ENCODE results near the gene CHMP6.

The CHMP6 gene

DNA sequence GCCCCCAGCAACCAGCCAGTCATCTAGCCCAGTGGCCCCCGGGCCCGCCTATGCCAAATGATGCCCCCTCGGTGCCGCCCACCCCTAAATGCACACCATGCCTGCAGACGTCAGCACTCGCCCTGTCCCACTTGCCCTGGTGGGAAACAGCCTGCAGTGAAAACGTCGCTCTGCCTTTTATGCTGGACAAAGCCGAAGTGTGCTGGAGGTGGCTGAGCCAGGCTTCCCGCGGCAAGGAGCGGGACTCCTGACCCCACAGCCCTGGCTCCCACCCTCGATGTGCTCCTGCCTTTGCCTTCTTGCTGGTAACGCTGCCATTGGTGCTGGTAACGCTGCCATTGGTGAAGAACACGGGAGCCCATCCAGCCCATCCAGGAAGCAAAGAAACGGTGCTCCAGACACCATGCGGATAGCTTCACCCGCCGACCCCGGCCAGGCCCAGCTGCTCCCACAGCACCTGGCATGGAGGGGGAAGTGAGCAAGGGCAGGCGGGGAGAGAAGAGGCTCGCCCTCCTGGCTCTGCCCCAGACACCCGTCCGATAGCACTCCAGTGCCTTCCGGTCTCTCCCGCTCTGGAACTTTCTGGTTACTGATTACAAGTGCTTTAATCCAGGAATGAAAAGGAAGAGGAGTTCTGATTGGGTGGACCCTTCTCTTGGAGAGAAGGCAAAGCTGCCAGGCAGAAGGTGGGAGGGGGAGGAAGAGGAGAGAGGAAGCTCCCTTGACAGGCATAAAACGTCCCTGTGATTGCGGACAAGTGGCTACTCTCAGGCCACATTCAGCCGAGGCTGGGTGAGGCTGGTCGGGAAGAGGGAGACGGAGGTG is 39.3 kb downstream of the CHMP6 start:
- no peak for DNase-seq (ENCODE audit: low read depth)

DNA sequence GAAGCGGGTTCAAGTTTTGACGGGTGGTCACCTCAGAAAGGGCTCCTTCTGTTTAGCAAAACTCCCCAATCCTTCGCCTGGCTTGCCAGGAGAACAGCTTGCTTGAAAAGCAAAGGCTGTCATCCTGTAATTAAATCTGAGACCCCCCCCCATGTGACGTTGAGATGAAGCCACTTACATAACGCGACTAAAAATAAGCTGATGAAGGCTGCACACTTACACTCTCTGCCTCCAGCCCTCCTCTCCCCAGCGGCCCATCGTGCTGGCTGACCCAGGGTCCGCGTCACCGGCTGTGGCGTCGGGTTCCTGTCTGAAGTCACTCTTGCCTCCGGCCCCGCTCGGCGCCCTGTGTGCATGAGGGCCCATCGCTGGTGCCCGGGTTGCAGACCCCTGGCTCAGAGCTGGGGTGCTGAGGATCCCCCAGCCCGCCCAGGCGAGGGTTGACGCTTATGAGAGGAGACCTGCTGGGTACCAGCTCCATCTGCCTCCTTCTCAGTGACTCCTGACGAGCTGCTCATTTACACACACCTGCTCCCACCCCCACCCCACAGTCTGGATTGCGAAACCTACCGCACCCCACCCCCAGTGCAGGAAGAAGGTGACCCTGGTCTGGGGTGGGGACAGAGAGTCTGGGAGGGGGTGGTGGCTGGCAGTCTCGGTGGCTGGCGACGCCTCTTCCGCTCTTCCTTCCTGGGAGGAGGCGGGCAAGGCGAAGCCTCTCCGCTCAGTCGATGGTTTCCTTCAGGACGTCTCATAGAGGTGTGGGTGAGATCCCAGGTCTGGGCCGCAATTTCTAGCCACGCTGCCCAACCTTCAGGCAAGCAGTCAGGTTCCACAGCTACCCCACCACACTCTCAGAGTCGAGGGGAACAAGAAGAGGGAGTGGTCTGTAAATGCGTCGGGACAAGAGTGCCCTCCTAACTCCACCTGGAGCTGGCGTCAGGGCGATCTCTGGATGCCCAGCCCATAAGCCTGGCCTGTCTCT is 40.2 kb downstream of the CHMP6 start:
- DNase-seq (ENCODE audit: low read depth): no peak

DNA sequence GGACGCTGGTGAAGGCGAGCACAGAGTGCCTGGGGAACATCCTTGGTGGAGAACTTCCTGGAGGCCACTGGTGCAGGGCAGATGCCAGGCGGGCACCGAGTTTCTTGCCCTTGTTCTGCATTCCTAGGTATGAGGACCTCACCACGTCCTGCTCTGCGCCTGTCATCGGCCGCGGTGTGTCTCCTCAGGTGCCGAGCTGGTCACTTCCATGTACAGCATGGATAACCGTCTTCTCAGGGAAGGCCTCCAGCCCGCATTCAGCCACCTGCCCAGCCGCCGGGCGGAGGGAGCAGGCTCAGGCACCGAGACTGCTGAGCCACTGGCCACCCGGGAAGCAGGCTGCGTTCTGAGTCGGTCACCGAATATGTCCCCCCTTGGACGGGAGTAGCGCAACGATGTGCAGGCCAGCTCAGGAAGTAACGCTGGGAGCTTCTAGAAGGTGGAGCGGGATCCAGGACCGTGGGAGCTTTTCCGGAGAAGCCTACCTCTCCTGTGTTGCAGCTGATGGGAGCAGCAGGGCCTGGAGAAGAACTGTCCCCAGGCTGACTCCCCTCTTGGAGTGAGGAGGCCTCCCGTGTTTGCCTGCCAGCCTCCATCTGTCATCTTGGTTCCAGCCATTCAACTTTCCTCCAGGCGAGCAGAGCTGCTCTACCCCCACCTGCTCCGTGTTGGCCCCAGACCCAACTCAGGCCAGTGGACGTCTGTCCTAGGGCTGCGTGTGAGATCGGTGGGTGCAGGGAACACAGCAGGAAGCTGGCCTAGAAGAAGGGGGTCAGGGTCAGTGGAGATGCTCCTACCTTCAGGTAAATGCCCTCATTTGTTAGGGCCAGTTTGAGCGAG is 41.2 kb downstream of the CHMP6 start:
- no peak for DNase-seq (ENCODE audit: low read depth)

DNA sequence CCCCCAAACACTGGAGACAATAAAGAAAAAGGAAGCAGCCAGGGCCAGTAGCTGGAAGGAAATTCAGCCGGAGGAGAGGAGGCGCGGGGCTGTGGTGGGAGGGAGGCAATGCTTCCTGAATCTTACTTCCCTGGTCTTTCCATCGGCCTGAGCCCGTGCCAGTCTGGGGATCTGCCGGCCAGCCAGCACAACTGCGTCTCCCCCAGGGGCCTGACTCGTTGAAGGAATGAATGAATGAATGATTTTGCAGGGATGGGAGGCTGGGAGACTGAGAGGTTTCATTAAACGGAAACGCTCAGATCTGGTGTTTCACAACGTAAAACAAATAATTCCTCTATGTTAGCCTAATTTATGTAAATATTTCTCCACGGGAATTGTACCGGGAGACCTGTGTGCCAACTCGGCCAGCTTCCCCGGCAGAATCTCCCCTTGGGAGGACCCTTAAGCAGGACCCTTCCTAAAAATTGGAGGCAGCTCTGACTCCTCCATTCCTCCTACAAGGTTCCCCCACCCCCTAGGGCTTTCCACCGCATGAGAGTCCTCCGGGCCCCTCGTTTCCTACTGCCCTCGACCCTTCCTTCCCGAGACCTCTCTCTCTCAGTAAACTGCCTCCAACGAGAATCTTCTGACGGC is 42.0 kb downstream of the CHMP6 start:
- no peak for DNase-seq (ENCODE audit: low read depth)

DNA sequence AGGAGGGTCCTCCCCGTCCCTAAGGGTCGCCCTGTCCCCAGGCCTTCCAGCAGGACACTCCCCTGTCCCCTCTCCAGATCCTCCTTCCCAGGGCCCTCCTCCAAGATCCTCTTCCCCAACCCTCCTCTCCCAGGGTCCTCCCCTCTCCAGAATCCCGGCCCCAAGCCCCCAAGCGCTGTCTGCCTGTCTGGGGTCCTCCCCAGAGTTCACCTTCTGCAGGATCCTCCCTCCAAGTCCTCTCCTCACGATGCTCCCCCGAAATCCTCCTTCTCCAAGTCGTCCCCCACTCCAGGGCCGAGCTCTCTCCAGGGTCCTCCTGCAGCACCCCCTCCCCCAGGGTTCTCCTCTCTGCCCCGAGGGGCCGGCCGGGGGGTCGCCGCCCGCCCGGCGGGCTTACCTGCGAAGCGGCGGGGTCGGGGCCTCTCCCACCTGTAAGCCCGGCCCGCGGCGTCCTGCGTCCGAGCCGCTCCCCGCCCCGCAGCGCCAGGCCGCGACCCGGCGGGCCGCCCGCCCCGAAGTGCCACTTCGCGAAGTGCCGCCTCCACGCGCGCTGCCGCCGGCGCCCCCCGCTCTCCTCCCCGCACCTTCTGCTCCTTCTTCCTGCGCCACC is 42.6 kb downstream of the CHMP6 start:
- DNase-seq (ENCODE audit: low read depth): no peak

DNA sequence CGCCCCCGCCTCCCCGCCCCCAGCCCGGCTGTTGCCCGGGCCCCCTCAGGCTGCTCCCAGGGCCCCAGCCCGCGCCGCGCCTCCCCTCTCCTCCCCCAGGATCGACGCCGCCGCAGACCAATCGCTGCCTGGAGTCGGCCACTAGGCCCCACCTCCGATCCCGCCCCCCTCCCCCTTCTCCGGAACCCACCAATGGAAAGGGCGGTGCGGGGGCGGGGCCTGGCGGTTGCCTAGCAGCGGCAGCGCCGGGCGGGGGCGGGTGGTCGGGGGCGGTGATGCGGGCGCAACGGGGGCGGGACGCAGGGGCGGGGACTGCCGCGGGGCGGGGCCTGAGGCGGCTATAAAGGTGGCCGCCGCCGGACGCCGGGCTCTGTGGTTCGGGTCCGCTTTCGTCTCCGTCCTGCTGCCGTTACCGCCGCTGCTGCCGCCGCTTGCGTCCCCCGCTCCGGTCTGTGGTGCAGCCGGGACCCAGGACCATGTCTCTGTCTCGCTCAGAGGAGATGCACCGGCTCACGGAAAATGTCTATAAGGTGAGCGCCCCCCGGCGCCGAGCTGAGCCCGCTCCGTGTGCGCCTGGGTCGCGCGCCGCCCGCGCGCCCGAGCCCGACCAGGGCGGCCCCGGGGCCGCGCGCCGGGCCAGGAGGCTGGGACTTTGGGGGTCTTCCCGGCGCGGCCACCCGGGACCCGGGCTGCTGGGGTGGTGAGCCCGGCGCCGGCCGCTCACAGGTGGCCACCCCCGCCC is 43.3 kb downstream of the CHMP6 start, which contains the start of gene BAIAP2:
Gene BAIAP2, plus strand, starts transcription at position 373 of the 742 bp plus-strand sequence. Its CDS starts 104 bp downstream, at position 477.
- DNase-seq (ENCODE audit: low read depth): peak; percentile 98

DNA sequence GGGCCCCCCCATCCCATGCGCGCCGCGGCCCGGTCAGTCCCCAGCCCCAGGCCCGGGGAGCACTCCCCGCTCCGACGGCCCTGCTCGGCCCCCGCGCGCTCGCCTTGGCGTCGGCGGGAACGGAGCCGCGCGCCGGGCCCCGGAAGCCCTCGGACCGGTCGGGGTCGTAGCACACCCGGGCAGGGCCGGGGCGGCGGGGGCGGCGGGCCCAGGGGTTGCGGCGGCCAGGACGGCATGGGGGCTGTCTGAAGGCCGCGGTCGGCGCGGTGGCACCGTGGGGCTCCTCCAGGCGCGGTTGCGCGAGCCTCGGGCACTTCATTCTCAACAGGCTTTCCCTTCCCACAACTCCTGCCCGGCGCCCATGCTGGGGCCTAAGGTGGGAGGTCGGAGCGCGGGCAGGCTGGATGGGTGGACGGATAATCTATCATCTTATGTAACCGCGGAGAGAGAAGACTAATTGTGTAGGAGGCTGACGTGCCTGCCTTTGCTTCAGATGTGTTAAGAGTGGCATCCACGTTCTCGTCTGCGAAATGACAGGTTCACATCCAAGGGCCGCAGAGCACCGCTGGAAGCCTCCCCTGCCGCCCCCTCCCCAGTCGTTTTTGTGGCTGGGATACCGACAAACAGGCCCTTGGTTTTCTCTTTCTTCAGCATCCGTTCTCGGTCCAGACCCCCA is 44.0 kb downstream of the CHMP6 start:
- no peak for DNase-seq (ENCODE audit: low read depth)

DNA sequence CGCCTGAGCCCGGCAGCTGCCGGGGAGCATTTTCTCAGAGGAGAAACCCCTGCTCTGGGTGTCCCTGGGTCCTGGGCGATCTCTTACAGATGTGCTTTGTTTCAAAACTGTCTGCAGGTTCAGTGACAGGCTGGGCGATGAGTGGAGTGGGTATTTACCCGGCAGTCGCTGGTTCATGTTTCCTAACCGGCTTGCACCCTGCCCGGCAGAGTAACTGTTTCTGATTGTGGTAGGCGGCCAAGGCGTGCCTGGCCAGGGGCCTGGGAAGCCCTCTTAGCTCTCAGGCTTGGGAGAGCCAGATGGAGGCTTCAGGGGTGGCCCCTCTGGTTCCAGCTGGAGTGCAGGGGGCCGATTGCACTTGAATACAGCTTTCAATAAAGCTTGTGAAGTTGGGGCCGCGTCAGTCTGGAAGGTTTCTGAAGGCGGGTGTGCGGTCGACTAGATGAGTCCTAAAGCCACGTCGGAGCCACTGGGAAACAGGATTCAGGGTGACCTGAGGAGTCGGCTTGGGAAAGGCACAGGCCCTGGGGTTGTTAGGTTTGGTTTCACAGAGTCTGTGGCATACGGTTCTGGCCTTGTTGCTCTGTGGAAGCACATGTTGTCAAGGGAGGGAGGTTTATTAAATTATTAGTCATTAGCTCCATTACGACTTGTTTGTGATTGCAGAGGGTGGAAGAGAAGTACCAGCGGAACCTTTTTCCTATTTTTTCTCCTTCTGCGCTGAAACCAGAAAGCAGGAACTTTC is 44.7 kb downstream of the CHMP6 start:
- no peak for DNase-seq (ENCODE audit: low read depth)

DNA sequence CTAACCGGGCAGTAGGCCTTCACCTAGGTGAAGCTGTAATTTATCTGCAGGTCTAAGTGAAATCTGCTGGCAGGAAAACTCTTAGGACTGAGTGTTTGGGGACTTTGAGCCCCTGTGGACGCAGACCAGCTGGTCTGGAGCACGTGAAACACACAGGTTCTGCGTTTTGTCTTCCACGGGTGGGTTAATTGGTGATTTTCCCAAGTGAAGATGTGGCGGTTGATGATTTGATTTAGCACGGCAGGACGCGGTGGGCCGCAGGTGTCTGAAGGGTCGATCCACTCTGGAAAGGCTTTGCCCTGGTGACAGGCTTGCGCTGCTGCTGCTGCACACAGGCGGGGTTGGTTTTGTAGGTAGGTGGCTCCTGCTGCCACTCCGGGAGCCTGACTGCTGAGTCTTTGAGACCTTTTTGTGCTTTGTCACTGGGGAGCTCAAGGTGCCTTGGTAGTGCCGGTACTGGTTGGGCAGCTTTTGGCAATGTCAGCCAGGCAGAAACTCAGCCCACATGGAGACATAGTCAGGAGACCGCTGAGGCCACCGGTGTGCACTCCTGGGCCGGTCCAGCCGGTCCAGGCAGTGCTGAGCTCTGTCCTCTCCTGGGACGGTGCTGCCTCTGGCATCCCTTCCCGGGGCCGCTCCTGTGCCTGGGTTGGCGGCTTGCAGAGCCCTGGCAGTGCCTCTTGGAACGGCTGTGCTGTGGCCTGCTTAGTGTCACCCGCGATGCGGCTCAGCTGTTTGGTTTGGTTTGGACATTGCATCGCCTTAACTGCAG is 45.6 kb downstream of the CHMP6 start:
- no peak for DNase-seq (ENCODE audit: low read depth)

DNA sequence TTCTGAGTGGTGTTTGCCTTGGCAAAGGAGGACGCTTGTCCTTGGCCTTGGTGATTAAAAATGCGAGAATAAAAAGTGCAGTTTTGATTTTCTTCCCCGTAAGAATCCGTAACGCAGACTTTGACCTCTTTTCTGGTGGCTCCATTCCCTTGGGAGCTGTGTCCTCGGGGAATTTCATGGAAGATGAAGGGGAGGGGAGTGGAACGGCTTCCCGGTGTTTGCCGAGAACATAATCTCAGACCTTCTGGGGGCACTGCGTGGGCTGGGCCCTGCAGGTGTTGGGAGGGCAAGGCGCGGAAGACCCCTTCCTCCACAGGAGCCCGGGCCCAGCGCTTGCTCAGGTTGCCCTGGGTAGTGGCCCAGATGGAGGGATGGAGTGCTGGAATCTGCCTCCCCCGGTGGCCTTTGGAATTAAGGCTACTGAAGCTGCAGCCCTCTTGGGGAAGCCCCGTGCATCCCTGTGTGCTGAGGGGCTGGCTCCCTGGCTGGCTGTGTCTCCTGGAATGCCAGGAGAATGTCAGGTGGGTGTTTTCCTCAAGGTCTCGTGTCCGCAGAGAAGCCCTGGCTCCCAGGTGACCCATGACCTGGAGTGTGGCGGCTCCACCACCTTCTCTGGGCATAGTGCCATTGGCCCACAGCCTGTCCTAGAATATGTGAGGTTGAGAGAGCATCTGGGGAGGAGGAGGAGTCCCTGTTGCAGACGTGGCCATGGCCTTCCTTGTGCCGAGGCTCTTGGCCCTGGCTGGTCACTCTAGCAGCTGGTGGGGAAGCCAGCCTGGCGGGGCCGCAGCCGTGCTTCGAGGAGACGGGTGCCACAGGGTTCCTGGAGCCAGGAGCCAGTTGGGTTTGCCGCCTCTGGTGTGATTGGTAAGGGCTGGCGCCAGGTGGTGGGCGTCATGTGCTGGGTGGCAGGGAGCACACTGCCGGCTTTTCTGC is 46.4 kb downstream of the CHMP6 start:
- DNase-seq (ENCODE audit: low read depth): no peak

DNA sequence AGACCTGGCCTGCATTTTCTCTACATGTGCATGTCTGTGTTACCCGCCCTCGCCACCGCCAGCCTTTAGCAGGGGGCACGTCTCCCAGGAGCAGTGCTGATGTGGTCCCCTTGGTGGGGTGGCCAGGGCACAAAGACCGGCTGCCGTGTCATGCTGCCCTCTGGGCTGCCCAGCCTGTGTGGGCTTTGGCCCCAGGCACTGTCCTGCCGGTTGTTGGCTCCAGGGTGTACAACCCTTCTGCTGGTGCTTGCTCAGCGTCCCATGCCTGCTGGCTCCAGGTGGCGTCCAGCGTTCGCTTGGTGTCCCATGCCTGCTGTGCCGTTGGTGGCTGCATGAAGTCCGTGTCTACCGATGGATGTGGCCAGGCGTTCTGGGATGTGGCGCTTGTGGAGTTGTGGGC is 47.5 kb downstream of the CHMP6 start:
- DNase-seq (ENCODE audit: low read depth): no peak

DNA sequence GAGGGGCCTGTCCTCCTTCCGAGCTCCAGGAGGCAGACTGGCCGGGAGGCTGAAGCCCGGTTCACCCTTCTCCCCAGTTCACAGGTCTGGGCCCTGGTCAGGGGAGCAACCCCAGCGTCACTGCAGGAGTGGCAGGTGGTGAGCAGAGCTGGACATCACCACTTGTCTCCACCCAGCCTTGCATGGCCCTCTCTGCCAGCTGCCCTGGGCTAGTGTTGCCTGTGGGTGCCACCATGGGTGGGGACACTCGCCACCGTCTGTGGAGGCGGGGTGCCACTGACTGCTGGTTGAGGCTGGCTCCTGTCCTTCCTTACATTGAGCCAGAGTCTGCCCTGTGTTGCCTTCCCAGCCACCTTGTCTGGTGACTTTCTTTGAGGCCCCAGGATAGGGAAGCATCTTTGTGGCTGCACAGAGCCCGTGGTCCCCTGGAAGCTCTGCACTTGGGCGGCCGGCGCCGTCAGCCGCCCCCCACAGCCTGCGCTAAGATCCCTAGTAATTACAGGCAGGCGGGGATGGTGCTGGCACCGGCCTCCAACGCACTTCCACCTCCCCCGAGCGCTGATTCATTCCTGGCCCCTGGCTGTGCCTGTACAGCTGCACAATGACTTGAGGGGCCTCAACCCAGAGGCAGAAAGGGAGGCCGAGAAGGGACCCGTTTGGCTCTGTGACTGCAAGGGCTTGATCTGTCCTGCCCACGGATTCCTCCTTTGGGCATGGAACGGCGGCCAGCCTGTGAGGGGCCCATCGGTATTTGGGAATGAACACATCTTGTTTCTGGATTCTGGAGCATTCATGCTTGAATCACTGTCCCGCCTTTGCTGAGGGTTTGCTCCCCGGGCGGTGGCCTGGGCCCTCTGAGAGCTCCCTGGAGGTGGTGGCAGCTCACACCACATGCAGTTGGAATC is 48.5 kb downstream of the CHMP6 start:
- no peak for DNase-seq (ENCODE audit: low read depth)

DNA sequence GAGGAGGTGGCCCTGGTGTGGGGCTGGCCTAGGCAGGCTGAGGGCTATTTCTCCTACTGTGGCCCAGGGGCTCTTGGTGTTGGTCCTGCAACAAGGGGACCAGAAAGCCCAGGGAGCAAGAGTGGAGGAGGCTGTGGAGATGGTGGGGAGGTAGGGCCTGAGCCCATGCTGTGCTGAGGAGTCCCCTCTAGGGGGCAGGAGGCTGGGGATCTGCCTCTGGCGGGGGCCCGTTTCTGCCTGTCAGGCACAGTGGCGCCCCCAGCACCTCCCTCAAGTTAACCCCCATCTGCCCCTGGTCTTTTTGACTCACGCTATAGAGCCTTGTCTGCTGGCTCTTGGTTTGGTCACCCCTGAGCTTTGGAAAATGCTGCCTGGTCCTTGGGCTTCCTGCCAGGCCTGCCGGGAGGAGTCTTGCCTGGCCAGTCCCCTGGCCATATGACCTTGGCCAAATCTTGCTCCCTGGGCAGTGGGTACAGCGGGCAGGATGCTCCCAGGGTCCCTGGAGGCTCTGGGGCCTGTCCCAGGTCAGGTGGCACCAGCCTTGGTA is 49.2 kb downstream of the CHMP6 start:
- DNase-seq (ENCODE audit: low read depth): no peak

DNA sequence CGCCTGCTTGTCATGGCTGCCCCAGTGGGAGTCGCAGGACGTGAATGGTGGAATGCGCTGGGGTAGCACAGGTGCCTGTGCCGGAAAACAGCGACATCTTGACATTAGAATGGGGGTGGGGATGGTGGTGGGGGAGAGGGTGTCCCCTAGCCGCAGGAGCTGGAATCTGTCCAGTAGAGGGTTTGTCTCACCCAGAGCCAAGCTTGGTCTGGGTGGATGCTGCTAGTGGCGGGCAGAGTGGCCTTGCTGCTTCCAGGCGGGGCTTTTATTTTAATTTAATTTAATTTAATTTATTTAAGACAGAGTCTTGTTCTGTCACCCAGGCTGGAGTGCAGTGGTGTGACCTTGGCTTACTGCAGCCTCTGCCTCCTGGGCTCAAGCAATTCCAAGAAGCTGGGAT is 51.0 kb downstream of the CHMP6 start:
- no peak for DNase-seq (ENCODE audit: low read depth)

DNA sequence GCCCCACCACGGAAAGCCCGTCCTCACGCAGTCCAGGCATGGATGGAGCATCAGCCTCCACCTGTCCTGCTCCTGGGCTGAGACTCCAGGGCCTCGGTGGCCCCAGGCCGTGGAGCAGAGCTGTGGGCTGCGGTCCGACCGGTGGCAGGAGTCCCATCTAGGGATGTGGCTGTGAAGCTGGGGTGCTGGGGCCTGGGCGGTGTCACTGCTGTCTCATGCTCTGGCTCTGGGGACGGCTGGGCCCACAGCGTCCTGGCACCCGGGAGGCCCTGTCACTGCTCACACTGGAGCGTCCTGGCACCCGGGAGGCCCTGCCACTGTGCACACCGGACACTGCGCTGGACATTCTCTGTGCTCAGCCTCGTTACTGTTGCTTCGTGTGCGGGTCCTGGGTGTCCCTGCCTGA is 51.7 kb downstream of the CHMP6 start:
- no peak for DNase-seq (ENCODE audit: low read depth)
